K562 (cell line): ENCODE measurements around the gene PHF24. TPM values are rescaled to one million over a fixed set of nuclear protein-coding genes. Genes with fewer than 3 reads are reported as not detected.

Experiments used
- ATAC-seq: fragments of 200-7000 bp; cut with Tn5 transposase; 3 replicates; pipeline ENCODE4 v1.9.1; 2020; ENCODE audit warnings: moderate library complexity
- BruUV-seq: library from RNA; stranded (reverse); fragments of 400-500 nt; replicated peaks from 2 replicates; lab custom pipeline; 2021; lab: Mats Ljungman, UMichigan
- CTCF ChIA-PET: fragments of 300-600 bp; formaldehyde crosslinking; extraction: SDS; loops from one replicate; lab custom pipeline; 2021; ENCODE audit warnings: low intra/inter-chr PET ratio; lab: Yijun Ruan, JAX
- POLR2A ChIA-PET: fragments of 300-600, 350-650 bp; sonication (Branson Sonifier 250); formaldehyde crosslinking; extraction: SDS; loops from one replicate; lab custom pipeline; 2021; ENCODE audit warnings: antibody characterized with exemption, inconsistent platforms; lab: Yijun Ruan, JAX
- DNase-seq, 4 experiments: peaks; one replicate each; pipeline versions ENCODE4 v3.0.0 to v3.0.0-alpha.2; 2011 to 2018; ENCODE audit warnings: low spot score in 3 of 4, mixed read lengths in 3 of 4; ENCODE audit errors: extremely low read depth in 1 of 4
- FAIRE-seq: peaks from 2 replicates; lab custom pipeline; 2011; peaks lifted over from hg19 to GRCh38; lab: Jason Lieb, UNC
- H2AFZ ChIP-seq: 2 replicates; pipeline ENCODE4 v1.6.0; 2011; ENCODE audit warnings: low read depth, low read length, control low read depth, inconsistent platforms
- H3K27ac ChIP-seq: fragments of 200-600 bp; 3 replicates; pipeline ENCODE4 v1.8.0; 2011; ENCODE audit warnings: low read depth, mild to moderate bottlenecking, control low read depth, inconsistent platforms, low read length, moderate library complexity, mixed read lengths; ENCODE audit errors: extremely low read depth
- H3K27me3 ChIP-seq, 2 experiments: fragments of 300-600 bp in 1 of 2; 2 replicates in 1 of 2; 3 replicates in 1 of 2; pipeline versions ENCODE4 v1.6.0 to v1.8.0; 2011; ENCODE audit warnings: inconsistent platforms in 2 of 2, low read length in 2 of 2, mild to moderate bottlenecking in 1 of 2, mixed read lengths in 1 of 2, moderate library complexity in 1 of 2; ENCODE audit not compliant: control insufficient read depth in 2 of 2, insufficient read depth in 2 of 2
- H3K36me3 ChIP-seq: fragments of 300-600 bp; 3 replicates; pipeline ENCODE4 v1.8.0; 2011; ENCODE audit warnings: mild to moderate bottlenecking, low read length, inconsistent platforms; ENCODE audit not compliant: control insufficient read depth, insufficient read depth
- H3K4me1 ChIP-seq, 2 experiments: fragments of 200-600 bp in 1 of 2; replicated peaks in 1 of 2; 2 replicates in 1 of 2; 3 replicates in 1 of 2; pipeline versions ENCODE4 v1.5.1 to v1.8.0; 2011; ENCODE audit warnings: inconsistent platforms in 2 of 2, low read length in 2 of 2, mild to moderate bottlenecking in 1 of 2, mixed read lengths in 1 of 2, moderate library complexity in 1 of 2; ENCODE audit not compliant: control insufficient read depth in 2 of 2, insufficient read depth in 2 of 2
- H3K4me2 ChIP-seq: 2 replicates; pipeline ENCODE4 v1.6.1; 2011; ENCODE audit warnings: low read length, control low read depth, inconsistent platforms, mixed read lengths; ENCODE audit not compliant: insufficient read depth
- H3K4me3 ChIP-seq: fragments of 200-600 bp; sonication (generic), shearing (Covaris generic); 2 replicates; pipeline ENCODE4 v1.5.1; 2016; ENCODE audit warnings: control low read depth, inconsistent platforms
- H3K79me2 ChIP-seq: fragments of 200-600 bp; 3 replicates; pipeline ENCODE4 v1.8.0; 2011; ENCODE audit warnings: low read length, inconsistent platforms; ENCODE audit not compliant: control insufficient read depth, insufficient read depth
- H3K9ac ChIP-seq, 2 experiments: 2 replicates each; pipeline versions ENCODE4 v1.6.0 to v1.6.1; 2011; ENCODE audit warnings: low read depth in 2 of 2, low read length in 2 of 2, control low read depth in 1 of 2, inconsistent platforms in 1 of 2, mild to moderate bottlenecking in 1 of 2, mixed read lengths in 1 of 2; ENCODE audit not compliant: insufficient read depth in 1 of 2
- H3K9me1 ChIP-seq: one replicate; pipeline ENCODE4 v1.6.0; 2011; ENCODE audit warnings: inconsistent platforms, mild to moderate bottlenecking, low read length, moderate library complexity; ENCODE audit not compliant: control insufficient read depth, insufficient read depth
- H3K9me3 ChIP-seq: replicated peaks from 2 replicates; pipeline ENCODE4 v1.5.1; 2011; ENCODE audit warnings: low read depth, low read length, inconsistent platforms; ENCODE audit not compliant: control insufficient read depth, insufficient read depth
- H4K20me1 ChIP-seq: replicated peaks from 2 replicates; pipeline ENCODE4 v1.6.1; 2011; ENCODE audit warnings: low read length, inconsistent platforms, mixed read lengths; ENCODE audit not compliant: control insufficient read depth, insufficient read depth
- FOXP1 ChIP-seq: sonication (generic); formaldehyde crosslinking; IDR thresholded peaks from 2 replicates; pipeline ENCODE4 v1.8.0; 2022; ENCODE audit warnings: mild to moderate bottlenecking, missing genetic modification reagents
- KDM1A ChIP-seq, 2 experiments: fragments of 450-650 bp; IDR thresholded peaks; 2 replicates each; pipeline ENCODE4 v1.6.1; 2016; ENCODE audit warnings: mild to moderate bottlenecking in 2 of 2
- WGBS: fragments of 100-300 bp; shearing (Covaris generic); methylation state at CpG from one replicate; pipeline ENCODE4 v1.1.6; 2016; ENCODE audit warnings: low coverage, mixed read lengths; ENCODE audit not compliant: insufficient coverage; ENCODE audit errors: missing lambda C conversion rate; 5-methylcytosine and 5-hydroxymethylcytosine counted together
- in situ Hi-C: fragments of 300-500 bp; cut with MboI; formaldehyde crosslinking; loops from 4 replicates; pipeline ENCODE4 v1.15.0; 2018; ENCODE audit warnings: inconsistent platforms, mixed read lengths
- intact Hi-C: fragments of 100-400 bp; cut with micrococcal nuclease; formaldehyde crosslinking; loops from 2 replicates; pipeline ENCODE4 v1.14.2; 2022
- polyA plus RNA-seq, 8 experiments: library from polyadenylated mRNA; depleted of rRNA in 4 of 8; stranded (reverse) in 5 of 8; unstranded in 3 of 8; fragments of >200 nt; fragmentation: Nextera tagmentation in 2 of 8; fragmentation: Illumina TruSeq in 1 of 8; extraction: Ambion mirVana in 2 of 8; extraction: Trizol in 1 of 8; gene quantifications; 2 replicates each; pipeline versions ENCODE4 v1.2.1 to v1.2.3, GENCODE V29; 2011 to 2014; ENCODE audit warnings: inconsistent platforms in 1 of 8, missing spikeins in 1 of 8
- total RNA-seq, 7 experiments: library from RNA; depleted of rRNA in 6 of 7; stranded (reverse); fragments of >200 nt in 6 of 7; fragmentation: Illumina TruSeq in 2 of 7; extraction: Trizol in 2 of 7; gene quantifications; 2 replicates each; pipeline versions ENCODE4 v1.2.1 to v1.2.3, GENCODE V29; 2011 to 2021; ENCODE audit warnings: low replicate concordance in 1 of 7
- TF ChIP-seq, protein P1 (sequence below), 2 experiments: fragments of 450-650 bp in 1 of 2; sonication (generic) in 1 of 2; formaldehyde crosslinking in 1 of 2; IDR thresholded peaks; 2 replicates each; pipeline versions ENCODE4 v1.7.1 to v1.9.0; 2016 to 2022; ENCODE audit warnings: inconsistent platforms in 1 of 2, mild to moderate bottlenecking in 1 of 2, missing genetic modification reagents in 1 of 2

PHF24 gene
- total and polyA plus RNA-seq, 9 of the 15 experiments (the other 6 are each of a cell fraction or from before 2014, with no cell fraction given), result 0.01 TPM; not detected in 7

DNA sequence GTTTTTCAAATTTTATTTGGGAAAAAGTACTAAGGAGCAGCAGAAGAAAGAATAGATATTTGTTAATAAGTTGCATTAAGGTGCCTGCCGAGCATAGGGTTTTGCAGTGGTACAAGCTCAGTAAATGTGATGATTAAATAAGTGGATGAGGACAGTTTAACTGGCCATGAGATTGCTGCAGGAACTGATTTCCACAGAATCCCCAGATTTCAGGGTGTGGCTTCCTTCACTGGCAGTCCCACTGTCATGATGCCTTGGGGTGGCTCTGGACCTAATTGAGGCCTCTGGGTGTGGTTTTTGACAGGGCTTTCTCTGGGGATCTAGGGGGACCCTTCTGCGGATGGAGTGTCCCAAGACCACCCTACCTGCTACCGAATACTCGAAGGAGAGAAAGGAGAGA lies 1.4 kb downstream of the PHF24 start:
- H2AFZ ChIP-seq, result no peak overlapping the region
- no peak overlapping the region for H3K9ac ChIP-seq
- H3K27me3 ChIP-seq, result peaks cover 15 to 20% of the 10 kb centered on the region in 2 experiments; a peak in 4 of 5 replicates
- H4K20me1 ChIP-seq, result no peaks in the 10 kb centered on the region; the same call in 1 of the 2 replicates
- no peak for FAIRE-seq
- ChIA-PET CTCF (no interaction called here), POLR2A (interaction anchor here (0.6 to 0.7 kb wide), 2 partner anchors 11 to 113 kb away, joined by 3 to 4 read pairs; partner anchors contain the start of gene VCP)
- no peak overlapping the region for H3K4me3 ChIP-seq
- no peaks in the 10 kb centered on the region for H3K79me2 ChIP-seq
- in situ Hi-C loops (no loop called here), intact Hi-C loops (no loop called here)
- no peak for DNase-seq
- no TSS peak for BruUV-seq
- H3K9me1 ChIP-seq, result no peaks in the 10 kb centered on the region
- H3K9me3 ChIP-seq, result no peaks in the 10 kb centered on the region
- no peaks in the 10 kb centered on the region for H3K36me3 ChIP-seq
- TF ChIP-seq KDM1A (IDR thresholded peaks at IDR 0.05) (0 out of 4 replicates have a peak, but pooled peaks of 1 of the 2 experiments have one; percentile 18), FOXP1 (CRISPR knock-in tag) (no peak)
- 6% methylated on average over 4 of the region's 4 CpGs for WGBS
- no peak overlapping the region for H3K27ac ChIP-seq
- H3K4me2 ChIP-seq, result no peak overlapping the region
- peaks cover 0 to 12% of the 10 kb centered on the region in 2 experiments; a peak in 2 of 5 replicates for H3K4me1 ChIP-seq
- ATAC-seq, result no peak

DNA sequence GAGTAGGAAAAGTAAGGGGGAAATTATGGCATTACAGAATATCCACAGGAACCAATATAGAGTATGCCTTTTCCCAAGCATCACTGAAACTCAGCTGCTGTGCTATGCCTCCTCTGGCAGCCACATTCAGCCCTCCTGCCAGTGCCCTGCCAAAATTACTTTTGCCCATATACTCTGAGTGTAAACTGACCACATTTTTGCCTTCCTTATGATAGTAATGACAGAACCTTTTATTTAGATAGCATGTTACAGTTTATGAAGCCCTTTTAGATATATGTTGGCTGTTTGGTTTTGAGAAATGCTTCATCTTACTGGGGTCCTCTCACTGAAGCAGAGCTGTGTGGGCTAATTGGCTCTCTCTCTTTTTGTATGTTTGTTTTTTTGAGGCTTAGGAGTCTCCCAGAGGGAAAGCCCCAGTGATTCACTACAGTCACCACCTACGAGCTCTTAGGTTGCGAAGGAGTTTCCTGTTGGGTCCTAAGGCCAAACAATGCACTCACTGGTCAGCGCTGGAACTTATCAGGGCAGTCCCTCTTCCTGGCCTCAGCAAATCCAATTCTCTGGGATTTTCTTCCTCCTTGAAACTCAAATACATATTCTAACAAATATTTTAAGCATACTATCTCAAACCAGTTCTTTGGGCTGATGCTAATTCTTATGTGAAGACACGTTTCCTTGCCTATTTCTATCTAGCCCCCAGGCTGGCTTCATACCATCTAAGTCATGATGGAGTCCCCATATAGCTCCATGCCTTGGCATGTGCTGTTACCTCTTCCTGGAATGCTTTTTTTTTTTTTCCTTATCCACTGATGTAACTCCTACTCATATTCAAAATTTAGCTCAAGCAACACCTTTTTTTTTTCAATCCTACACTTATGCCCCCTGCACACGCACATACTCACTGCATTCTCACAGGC lies 3.7 kb downstream of the PHF24 start:
- POLR2A ChIA-PET, result interaction anchor here (1.4 kb wide), 1 partner anchor 18 kb away, joined by 6 read pairs; no protein-coding TSS in a partner anchor
- TF ChIP-seq, protein P1, sequence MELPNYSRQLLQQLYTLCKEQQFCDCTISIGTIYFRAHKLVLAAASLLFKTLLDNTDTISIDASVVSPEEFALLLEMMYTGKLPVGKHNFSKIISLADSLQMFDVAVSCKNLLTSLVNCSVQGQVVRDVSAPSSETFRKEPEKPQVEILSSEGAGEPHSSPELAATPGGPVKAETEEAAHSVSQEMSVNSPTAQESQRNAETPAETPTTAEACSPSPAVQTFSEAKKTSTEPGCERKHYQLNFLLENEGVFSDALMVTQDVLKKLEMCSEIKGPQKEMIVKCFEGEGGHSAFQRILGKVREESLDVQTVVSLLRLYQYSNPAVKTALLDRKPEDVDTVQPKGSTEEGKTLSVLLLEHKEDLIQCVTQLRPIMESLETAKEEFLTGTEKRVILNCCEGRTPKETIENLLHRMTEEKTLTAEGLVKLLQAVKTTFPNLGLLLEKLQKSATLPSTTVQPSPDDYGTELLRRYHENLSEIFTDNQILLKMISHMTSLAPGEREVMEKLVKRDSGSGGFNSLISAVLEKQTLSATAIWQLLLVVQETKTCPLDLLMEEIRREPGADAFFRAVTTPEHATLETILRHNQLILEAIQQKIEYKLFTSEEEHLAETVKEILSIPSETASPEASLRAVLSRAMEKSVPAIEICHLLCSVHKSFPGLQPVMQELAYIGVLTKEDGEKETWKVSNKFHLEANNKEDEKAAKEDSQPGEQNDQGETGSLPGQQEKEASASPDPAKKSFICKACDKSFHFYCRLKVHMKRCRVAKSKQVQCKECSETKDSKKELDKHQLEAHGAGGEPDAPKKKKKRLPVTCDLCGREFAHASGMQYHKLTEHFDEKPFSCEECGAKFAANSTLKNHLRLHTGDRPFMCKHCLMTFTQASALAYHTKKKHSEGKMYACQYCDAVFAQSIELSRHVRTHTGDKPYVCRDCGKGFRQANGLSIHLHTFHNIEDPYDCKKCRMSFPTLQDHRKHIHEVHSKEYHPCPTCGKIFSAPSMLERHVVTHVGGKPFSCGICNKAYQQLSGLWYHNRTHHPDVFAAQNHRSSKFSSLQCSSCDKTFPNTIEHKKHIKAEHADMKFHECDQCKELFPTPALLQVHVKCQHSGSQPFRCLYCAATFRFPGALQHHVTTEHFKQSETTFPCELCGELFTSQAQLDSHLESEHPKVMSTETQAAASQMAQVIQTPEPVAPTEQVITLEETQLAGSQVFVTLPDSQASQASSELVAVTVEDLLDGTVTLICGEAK (IDR thresholded peaks at IDR 0.05), result no peak
- TF ChIP-seq, protein P1 (CRISPR knock-in tag; IDR thresholded peaks at IDR 0.05), result no peak

More for the DNA sequence above, 3.7 kb downstream of the PHF24 start:
- Histone ChIP-seq H3K36me3 (no peaks in the 10 kb centered on the region), H3K9ac (no peak overlapping the region), H3K4me2 (no peak overlapping the region), H4K20me1 (no peaks in the 10 kb centered on the region; the same call in 1 of the 2 replicates), H3K79me2 (no peaks in the 10 kb centered on the region), H3K9me1 (no peaks in the 10 kb centered on the region), H3K9me3 (no peaks in the 10 kb centered on the region), H3K4me3 (no peak overlapping the region), H3K27ac (no peak overlapping the region), H2AFZ (no peak overlapping the region), H3K27me3 (peaks cover 15 to 20% of the 10 kb centered on the region in 2 experiments; a peak in 4 of 5 replicates), H3K4me1 (peaks cover 0 to 12% of the 10 kb centered on the region in 2 experiments; a peak in 2 of 5 replicates)
- CTCF ChIA-PET, result no interaction called here
- FAIRE-seq, result no peak
- no peak for ATAC-seq
- in situ Hi-C loops (no loop called here), intact Hi-C loops (no loop called here)
- no peak for DNase-seq
- no TSS peak for BruUV-seq
- WGBS, result 3% methylated on average over 4 of the region's 5 CpGs
